GM23338 (cell line): ENCODE measurements around the gene PSORS1C1.

ENCODE experiments used
- EZH2 ChIP-seq: fragments of 200-600 bp; sonication (generic); IDR thresholded peaks from one replicate; pipeline ENCODE4 v1.8.0; 2017; ENCODE audit warnings: antibody characterized with exemption, mild to moderate bottlenecking, low read depth; ENCODE audit not compliant: unreplicated experiment
- TF ChIP-seq, protein P1 (sequence below), 2 experiments: fragments of 200-600 bp in 1 of 2; sonication (generic) in 1 of 2; conservative IDR thresholded peaks; 2 replicates each; pipeline versions ENCODE4 v1.5.1 to v1.6.1; 2016 to 2017; ENCODE audit warnings: antibody characterized with exemption in 2 of 2, low read depth in 2 of 2, mild to moderate bottlenecking in 2 of 2, moderate library complexity in 1 of 2

DNA sequence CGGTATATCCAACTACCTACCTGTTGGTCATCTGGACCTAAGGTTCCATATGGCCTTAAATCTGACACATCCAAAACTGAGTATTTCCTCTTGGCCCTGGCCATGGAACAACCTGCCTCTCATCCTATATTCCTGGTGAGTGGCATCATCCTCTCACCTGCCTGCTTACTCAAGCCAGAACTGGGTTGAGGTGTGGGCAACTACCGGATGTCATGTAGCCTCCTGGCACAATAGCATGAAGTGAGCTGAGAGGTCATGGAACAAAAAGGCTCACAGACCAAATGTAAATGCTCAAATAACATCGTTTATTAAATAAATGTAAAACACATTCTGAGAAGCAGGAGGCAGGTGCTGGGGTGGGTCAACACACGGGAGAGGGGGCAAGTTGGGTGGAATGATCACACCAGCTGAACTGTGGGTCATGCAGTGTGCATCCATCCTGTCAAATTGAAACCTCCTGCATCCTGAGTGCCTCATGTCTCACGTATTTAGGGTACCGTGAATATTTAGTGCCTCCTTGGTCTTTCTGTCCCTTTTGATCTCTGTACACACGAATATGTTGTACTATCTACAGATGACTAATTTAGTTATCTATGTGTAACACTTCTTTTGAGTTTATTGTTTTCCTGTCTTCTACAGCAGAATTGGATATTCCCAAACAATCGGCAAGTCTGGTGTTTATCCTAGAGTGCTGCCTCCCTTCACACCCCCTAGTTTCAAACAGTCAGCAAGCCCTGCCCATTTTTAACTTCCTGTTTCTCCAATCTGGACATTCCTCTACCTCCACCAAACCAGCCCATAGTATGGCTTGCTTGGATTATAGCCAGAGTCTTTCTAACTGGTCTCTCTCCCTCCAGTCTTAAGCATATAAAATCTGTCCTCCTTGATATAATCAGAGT lies 63.8 kb downstream of the PSORS1C1 start:
- TF ChIP-seq EZH2, result no peak
- TF ChIP-seq, protein P1, sequence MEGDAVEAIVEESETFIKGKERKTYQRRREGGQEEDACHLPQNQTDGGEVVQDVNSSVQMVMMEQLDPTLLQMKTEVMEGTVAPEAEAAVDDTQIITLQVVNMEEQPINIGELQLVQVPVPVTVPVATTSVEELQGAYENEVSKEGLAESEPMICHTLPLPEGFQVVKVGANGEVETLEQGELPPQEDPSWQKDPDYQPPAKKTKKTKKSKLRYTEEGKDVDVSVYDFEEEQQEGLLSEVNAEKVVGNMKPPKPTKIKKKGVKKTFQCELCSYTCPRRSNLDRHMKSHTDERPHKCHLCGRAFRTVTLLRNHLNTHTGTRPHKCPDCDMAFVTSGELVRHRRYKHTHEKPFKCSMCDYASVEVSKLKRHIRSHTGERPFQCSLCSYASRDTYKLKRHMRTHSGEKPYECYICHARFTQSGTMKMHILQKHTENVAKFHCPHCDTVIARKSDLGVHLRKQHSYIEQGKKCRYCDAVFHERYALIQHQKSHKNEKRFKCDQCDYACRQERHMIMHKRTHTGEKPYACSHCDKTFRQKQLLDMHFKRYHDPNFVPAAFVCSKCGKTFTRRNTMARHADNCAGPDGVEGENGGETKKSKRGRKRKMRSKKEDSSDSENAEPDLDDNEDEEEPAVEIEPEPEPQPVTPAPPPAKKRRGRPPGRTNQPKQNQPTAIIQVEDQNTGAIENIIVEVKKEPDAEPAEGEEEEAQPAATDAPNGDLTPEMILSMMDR (conservative IDR thresholded peaks at IDR 0.05; ENCODE audit: low read depth in 2 of 2), result no peak
